Parathyroid adenoma (tissue), 2 donors: ENCODE data around the gene NAA15.
A peak's percentile ranks its signal among the peaks of the same experiment; 100 is the strongest.
"Not testable (repeated sequence)": the region's sequence is repeated elsewhere in the genome, so short reads cannot be mapped to it uniquely, and the experiment has no call there.

Experiments
- H2AFZ ChIP-seq: fragments of 300-600 bp; sonication (generic); one replicate; pipeline ENCODE4 v1.7.0; 2017; ENCODE audit warnings: antibody characterized with exemption, mild to moderate bottlenecking
- H3K27ac ChIP-seq: fragments of 300-600 bp; sonication (generic); one replicate; pipeline ENCODE4 v1.7.0; 2017
- H3K27me3 ChIP-seq: fragments of 300-600 bp; sonication (generic); one replicate; pipeline ENCODE4 v1.7.0; 2017; ENCODE audit warnings: low read length; ENCODE audit not compliant: control insufficient read depth, insufficient read depth
- H3K36me3 ChIP-seq: fragments of 300-600 bp; sonication (generic); one replicate; pipeline ENCODE4 v1.7.0; 2017; ENCODE audit warnings: low read length; ENCODE audit not compliant: control insufficient read depth, insufficient read depth
- H3K4me1 ChIP-seq: fragments of 300-600 bp; sonication (generic); one replicate; pipeline ENCODE4 v1.7.0; 2017; ENCODE audit warnings: control low read depth
- H3K4me2 ChIP-seq: fragments of 300-600 bp; sonication (generic); one replicate; pipeline ENCODE4 v1.7.0; 2017; ENCODE audit warnings: low read length
- H3K4me3 ChIP-seq: fragments of 300-600 bp; sonication (generic); one replicate; pipeline ENCODE4 v1.7.0; 2017; ENCODE audit warnings: low read depth, low read length
- H3K79me2 ChIP-seq: fragments of 300-600 bp; sonication (generic); one replicate; pipeline ENCODE4 v1.7.0; 2017; ENCODE audit warnings: control low read depth
- H3K9ac ChIP-seq: fragments of 300-600 bp; sonication (generic); one replicate; pipeline ENCODE4 v1.7.0; 2017; ENCODE audit warnings: mild to moderate bottlenecking
- H3K9me3 ChIP-seq: fragments of 300-600 bp; sonication (generic); one replicate; pipeline ENCODE4 v1.7.0; 2017; ENCODE audit warnings: low read length; ENCODE audit not compliant: control insufficient read depth
- TF ChIP-seq, protein P1 (sequence below): fragments of 300-600 bp; sonication (generic); IDR thresholded peaks from one replicate; pipeline ENCODE4 v1.7.0; 2017; ENCODE audit warnings: antibody characterized with exemption, mild to moderate bottlenecking
- donor health status: primary hyperparathyroidism.

Gene NAA15

GRCh38 chr4:139402436-139402835, 101.1 kb downstream of the NAA15 start:
- Histone ChIP-seq H3K4me3 (no peak overlapping the region), H3K27me3 (no peaks in the 10 kb centered on the region), H3K4me2 (no peak overlapping the region), H3K4me1 (no peaks in the 10 kb centered on the region), H3K79me2 (no peaks in the 10 kb centered on the region), H3K36me3 (no peaks in the 10 kb centered on the region), H2AFZ (no peak overlapping the region), H3K27ac (no peak overlapping the region), H3K9ac (no peak overlapping the region), H3K9me3 (no peaks in the 10 kb centered on the region)
- TF ChIP-seq, protein P1, sequence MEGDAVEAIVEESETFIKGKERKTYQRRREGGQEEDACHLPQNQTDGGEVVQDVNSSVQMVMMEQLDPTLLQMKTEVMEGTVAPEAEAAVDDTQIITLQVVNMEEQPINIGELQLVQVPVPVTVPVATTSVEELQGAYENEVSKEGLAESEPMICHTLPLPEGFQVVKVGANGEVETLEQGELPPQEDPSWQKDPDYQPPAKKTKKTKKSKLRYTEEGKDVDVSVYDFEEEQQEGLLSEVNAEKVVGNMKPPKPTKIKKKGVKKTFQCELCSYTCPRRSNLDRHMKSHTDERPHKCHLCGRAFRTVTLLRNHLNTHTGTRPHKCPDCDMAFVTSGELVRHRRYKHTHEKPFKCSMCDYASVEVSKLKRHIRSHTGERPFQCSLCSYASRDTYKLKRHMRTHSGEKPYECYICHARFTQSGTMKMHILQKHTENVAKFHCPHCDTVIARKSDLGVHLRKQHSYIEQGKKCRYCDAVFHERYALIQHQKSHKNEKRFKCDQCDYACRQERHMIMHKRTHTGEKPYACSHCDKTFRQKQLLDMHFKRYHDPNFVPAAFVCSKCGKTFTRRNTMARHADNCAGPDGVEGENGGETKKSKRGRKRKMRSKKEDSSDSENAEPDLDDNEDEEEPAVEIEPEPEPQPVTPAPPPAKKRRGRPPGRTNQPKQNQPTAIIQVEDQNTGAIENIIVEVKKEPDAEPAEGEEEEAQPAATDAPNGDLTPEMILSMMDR = no peak

DNA sequence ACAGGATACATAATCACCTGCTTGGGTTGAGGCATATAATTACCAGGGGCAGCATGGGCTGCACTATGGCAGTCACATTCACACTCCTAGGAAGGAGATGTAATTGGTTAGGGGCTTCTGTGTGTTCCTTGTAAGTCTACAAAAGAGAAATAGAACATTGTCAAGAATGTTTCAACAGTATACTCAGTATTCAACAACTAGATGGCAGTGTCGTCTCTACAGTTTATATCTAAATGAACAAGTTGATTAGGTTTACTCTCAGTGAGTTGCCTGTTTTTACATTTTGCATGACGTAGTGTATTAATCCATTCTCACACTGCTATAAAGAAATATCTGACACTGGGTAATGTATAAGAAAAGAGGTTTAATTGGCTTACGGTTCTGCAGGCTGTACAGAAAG, 102.2 kb downstream of the NAA15 start:
- no peaks in the 10 kb centered on the region for H3K4me1 ChIP-seq
- no peak overlapping the region for H3K4me3 ChIP-seq
- no peaks in the 10 kb centered on the region for H3K9me3 ChIP-seq
- no peak overlapping the region for H3K27ac ChIP-seq
- no peaks in the 10 kb centered on the region for H3K79me2 ChIP-seq
- H3K27me3 ChIP-seq = no peaks in the 10 kb centered on the region
- TF ChIP-seq, protein P1 = no peak
- no peak overlapping the region for H3K4me2 ChIP-seq
- no peaks in the 10 kb centered on the region for H3K36me3 ChIP-seq
- no peak overlapping the region for H2AFZ ChIP-seq
- H3K9ac ChIP-seq = no peak overlapping the region

DNA sequence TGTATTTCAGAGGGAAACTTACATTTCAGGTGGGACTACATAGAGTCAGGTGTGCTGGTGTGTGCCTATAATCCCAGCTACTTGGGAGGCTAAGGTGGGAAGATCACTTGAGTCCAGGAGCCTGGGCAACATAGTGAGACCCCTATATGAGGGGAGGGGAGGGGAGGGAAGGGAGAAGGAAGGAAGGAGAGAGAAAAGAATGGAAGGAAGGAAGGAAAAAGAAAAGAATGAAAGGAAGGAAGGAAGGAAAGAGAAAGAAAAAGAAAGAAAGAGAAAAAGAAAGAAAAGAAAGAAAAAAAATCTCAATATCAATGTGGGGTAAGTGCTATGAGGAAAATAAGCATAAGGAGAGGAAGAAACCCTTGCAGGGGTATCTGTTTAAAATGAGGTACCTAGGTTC, 109.0 kb downstream of the NAA15 start:
- Histone ChIP-seq H3K27me3 (no peaks in the 10 kb centered on the region), H3K9me3 (no peaks in the 10 kb centered on the region), H3K4me1 (no peaks in the 10 kb centered on the region), H3K79me2 (no peaks in the 10 kb centered on the region), H3K4me3 (no peak overlapping the region), H2AFZ (no peak overlapping the region), H3K4me2 (no peak overlapping the region), H3K9ac (no peak overlapping the region), H3K36me3 (no peaks in the 10 kb centered on the region), H3K27ac (no peak overlapping the region)
- TF ChIP-seq, protein P1 = no peak

DNA sequence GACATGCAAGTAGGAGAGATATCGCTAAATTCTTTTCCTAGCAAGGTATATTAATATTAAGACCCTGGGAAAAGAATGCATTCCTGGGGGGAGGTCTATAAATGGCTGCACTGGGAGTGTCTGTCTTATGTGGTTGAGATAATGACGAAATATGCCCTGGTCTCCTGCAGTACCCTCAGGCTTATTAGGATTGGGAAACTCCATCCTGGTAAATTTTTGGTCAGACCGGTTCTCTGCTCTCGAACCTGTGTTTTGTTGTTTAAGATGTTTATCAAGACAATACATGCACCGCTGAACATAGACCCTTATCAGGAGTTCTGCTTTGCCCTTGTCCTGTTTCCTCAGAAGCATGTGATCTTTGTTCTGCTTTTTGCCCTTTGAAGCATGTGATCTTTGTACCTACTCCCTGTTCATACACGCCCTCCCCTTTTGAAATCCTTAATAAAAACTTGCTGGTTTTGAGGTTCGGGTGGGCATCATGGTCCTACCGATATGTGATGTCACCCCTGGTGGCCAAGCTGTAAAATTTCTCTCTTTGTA, 113.4 kb downstream of the NAA15 start:
- H3K27ac ChIP-seq, H3K27me3 ChIP-seq, H3K79me2 ChIP-seq, H3K4me1 ChIP-seq, H3K4me3 ChIP-seq, H2AFZ ChIP-seq, H3K9me3 ChIP-seq, H3K36me3 ChIP-seq, H3K4me2 ChIP-seq, H3K9ac ChIP-seq: not testable (repeated sequence)

DNA sequence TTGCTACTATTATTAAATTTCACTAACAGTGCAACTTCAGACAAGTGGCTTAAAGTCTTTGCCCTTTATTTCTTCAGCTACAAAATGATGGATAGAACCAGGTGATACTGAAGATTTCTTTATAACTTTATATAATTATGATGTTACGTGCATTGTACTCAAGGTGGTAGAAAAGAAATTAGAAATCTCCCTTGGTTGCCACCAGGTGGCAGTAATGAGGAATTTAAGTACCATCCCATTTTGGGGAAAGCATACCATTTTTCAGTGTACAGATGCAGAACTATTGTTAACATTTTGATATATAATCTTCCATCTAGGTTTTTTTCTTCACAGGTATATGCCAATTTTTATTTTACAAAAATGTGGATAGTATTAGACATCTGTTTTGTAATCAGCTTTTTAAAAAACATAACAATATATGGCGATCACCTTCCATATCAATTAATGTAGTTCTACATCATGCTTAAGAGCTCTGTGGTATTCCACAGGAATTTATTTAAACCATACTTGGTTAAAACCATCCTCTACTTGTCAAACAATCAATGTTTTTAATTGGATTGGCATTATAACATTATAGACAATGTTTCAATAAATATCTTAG, 114.9 kb downstream of the NAA15 start:
- Histone ChIP-seq H3K79me2 (no peaks in the 10 kb centered on the region), H2AFZ (no peak overlapping the region), H3K4me1 (no peaks in the 10 kb centered on the region), H3K36me3 (no peaks in the 10 kb centered on the region), H3K9me3 (no peaks in the 10 kb centered on the region), H3K4me3 (no peak overlapping the region), H3K27me3 (no peaks in the 10 kb centered on the region), H3K4me2 (no peak overlapping the region), H3K27ac (no peak overlapping the region), H3K9ac (no peak overlapping the region)
- TF ChIP-seq, protein P1 = peak; percentile 57
